Measurements from ENCODE around the gene POLR2J2.
"Not testable (repeated sequence)": the region's sequence is repeated elsewhere in the genome, so short reads cannot be mapped to it uniquely, and the experiment has no call there.

Gene POLR2J2

DNA sequence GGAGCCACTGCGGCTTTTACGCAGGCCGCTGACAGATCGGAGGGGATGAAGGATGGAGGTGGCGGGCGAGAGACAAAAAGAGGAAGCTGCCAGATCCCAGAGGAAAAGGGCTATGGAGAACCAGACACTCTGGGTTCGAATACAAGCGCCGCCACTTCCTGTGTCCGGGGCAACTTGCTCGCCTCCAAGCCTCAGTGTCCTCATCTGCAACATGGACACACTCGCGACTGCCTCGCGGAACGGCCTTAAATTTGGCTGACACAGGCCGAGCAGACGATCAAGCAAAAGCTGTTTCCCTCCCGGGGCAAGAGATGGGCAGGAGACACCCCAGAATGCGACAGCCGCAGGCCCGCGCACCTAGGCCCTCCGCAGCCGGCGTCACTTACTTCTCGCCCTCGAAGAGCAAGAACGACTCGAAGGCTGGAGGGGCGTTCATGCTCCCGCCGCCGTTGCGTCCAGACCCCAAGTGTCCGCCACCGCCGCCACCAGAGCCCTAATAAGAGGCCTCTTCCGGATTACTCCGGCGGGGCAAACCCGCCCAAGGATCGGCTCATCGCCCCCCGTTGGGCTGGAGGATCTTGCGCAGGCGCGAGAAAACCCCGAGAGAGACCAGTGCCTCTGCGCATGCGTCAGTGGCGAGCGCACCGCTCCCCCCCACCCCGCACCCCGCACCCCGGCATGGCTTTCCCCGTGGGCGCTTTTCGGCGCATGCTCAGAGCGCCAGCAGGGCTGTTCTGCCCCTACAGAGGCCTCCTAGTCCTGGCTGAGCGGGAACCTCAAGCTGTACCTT lies at the start of gene POLR2J2:
TSS of gene POLR2J2 (minus strand) at position 498 of the 790 bp plus-strand sequence. CDS start at position 436, 62 bp downstream.
- not testable (repeated sequence) for DNase-seq

GRCh38 chr7:102718491-102718890 lies 47.0 kb upstream of the POLR2J2 start:
- not testable (repeated sequence) for DNase-seq

GRCh38 chr7:102715718-102716117 lies 44.3 kb upstream of the POLR2J2 start:
- not testable (repeated sequence) for DNase-seq

- peak in 1 of 2 donors; percentile 8 for DNase-seq
Observed at GRCh38 chr7:102714774-102715522, 43.5 kb upstream of the POLR2J2 start.

GRCh38 chr7:102713691-102714080 lies 42.2 kb upstream of the POLR2J2 start:
- not testable (repeated sequence) for DNase-seq

GRCh38 chr7:102713011-102713690 lies 41.7 kb upstream of the POLR2J2 start:
- peak in 1 of 2 donors; percentile 9 for DNase-seq

- DNase-seq = not testable (repeated sequence)
Observed at GRCh38 chr7:102698962-102699750, 27.7 kb upstream of the POLR2J2 start.

GRCh38 chr7:102697642-102698512 lies 26.4 kb upstream of the POLR2J2 start:
- DNase-seq = not testable (repeated sequence)

DNA sequence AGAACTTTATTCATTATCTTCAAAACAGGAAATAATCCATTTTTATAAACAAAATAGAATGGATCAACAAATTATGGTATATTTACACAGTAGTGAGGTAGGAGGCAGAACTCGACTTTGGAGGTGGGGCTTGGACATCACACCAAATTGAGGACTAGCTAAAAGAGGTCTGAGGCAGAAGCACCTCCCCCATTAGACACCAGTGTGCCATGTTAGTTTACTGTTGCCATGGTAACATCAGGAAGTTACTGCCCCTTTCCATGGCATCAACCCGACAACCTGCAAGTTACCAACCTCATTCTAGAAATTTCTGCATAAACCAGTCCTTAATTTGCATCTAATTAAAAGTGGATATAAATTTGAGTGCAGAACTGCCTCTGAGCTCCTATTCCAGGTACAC lies 24.5 kb upstream of the POLR2J2 start:
- not testable (repeated sequence) for DNase-seq

GRCh38 chr7:102695033-102695552 lies 23.6 kb upstream of the POLR2J2 start:
- DNase-seq = not testable (repeated sequence)

GRCh38 chr7:102694008-102694407 lies 22.5 kb upstream of the POLR2J2 start:
- DNase-seq = not testable (repeated sequence)

GRCh38 chr7:102690602-102691001 lies 19.1 kb upstream of the POLR2J2 start:
- DNase-seq = not testable (repeated sequence)

- peak in 1 of 2 donors; percentile 25 for DNase-seq
Observed at GRCh38 chr7:102689436-102690282, 18.2 kb upstream of the POLR2J2 start.

- DNase-seq = not testable (repeated sequence)
Observed at GRCh38 chr7:102688299-102689036, 17.0 kb upstream of the POLR2J2 start.

DNA sequence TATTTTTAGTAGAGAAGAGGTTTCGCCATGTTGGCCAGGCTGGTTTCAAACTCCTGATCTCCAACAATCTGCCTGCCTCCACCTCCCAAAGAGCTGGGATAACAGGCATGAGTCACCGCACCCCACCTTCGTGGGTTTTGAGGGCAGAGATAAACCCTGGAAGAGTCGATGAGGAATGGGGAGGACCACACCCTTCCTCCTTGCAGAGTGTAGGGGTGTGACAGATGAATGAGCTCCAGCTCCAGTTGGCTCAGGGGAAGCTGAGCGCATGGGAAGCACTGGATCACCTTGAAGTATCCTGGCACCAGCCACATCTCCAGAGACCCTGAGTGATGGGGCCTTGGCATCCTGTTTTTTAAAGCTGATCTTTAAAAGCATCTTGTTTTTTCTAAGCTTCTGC lies 11.1 kb upstream of the POLR2J2 start:
- DNase-seq = not testable (repeated sequence)

GRCh38 chr7:102680780-102681179 lies 9.3 kb upstream of the POLR2J2 start:
- DNase-seq = not testable (repeated sequence)

DNA sequence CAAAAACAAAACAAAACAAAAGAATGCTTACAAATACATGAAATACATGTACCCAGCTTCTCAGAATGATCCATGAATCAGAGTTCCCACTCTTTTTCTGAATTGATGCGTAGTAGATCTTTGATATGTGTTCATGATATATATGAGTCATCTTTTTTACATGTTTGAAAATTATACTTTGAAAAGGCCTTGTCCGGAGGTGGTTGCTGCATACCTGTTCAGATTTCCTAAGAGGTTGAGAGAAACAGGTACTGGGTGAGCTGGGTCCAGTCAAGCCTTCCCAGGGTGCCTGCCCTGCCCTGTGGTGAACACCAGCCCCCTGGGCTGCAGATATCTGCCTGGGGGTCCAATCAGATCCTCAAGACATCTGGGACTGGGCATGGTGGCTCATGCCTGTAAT lies 4.1 kb upstream of the POLR2J2 start:
- DNase-seq = not testable (repeated sequence)

DNA sequence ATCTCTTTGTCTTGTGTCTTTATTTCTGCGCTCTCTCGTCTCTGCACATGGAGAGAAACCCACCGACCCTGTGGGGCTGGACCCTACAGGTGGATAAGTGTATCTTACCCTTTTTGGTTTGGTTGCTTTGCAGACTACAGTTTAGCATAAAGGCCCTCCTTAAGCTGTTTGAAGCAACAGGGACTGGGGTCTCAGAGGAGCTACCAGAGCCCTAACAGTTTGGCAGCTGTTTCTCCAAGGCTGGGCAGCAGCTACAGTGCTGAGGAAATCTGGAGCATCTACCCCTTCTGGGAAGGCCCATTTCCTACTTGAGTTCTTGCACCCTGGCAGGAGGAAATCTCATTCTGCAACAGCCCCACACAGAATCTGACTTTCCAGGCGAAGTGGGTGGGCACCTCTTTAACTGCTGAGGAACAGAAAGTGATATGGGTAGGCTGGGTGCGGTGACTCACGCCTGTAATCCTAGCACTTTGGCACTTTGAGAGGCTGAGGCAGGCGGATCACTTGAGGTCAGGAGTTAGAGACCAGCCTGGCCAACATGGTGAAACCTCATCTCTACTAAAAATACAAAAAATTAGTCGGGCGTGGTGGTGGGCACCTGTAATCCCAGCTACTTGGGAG lies 2.1 kb upstream of the POLR2J2 start:
- DNase-seq = not testable (repeated sequence)

GRCh38 chr7:102671956-102672307 lies 469 bp upstream of the POLR2J2 start:
- not testable (repeated sequence) for DNase-seq

Data from stimulated activated CD4-positive, alpha-beta T cell treated with anti-CD3 and anti-CD28 coated beads, Interleukin-2, amount 100 ng/mL, for 24 hours (primary cell).